Upper lobe of right lung (tissue), 1 donor: ENCODE data around the gene UBE2E1. TPM values are rescaled to one million over a fixed set of nuclear protein-coding genes. Genes with fewer than 3 reads are reported as not detected.
"Not testable (repeated sequence)": the region's sequence is repeated elsewhere in the genome, so short reads cannot be mapped to it uniquely, and the experiment has no call there.

Experiments
- ATAC-seq: fragments of 200-7000 bp; cut with Tn5 transposase; one replicate; pipeline ENCODE4 v1.9.1; 2020; ENCODE audit warnings: mild to moderate bottlenecking, moderate library complexity
- DNase-seq: peaks from one replicate; pipeline ENCODE4 v3.0.0-alpha.2; 2020
- H3K27ac ChIP-seq: fragments of 200-600 bp; one replicate; pipeline ENCODE4 v1.8.0; 2022
- H3K27me3 ChIP-seq: fragments of 200-600 bp; one replicate; pipeline ENCODE4 v1.8.0; 2022; ENCODE audit warnings: mild to moderate bottlenecking
- H3K36me3 ChIP-seq: fragments of 200-600 bp; one replicate; pipeline ENCODE4 v1.8.0; 2022
- H3K4me1 ChIP-seq: fragments of 200-600 bp; one replicate; pipeline ENCODE4 v1.8.0; 2022
- H3K4me3 ChIP-seq: fragments of 200-600 bp; one replicate; pipeline ENCODE4 v1.8.0; 2022; ENCODE audit warnings: mild to moderate bottlenecking
- H3K9me3 ChIP-seq: fragments of 200-600 bp; one replicate; pipeline ENCODE4 v1.8.0; 2022
- CTCF ChIP-seq: fragments of 200-600 bp; IDR thresholded peaks from one replicate; pipeline ENCODE4 v1.8.0; 2022; ENCODE audit warnings: antibody characterized with exemption
- intact Hi-C: fragments of 100-400 bp; cut with DNase I; formaldehyde crosslinking; loops from one replicate; pipeline ENCODE4 v1.11.0; 2022
- total RNA-seq: library from RNA; stranded (reverse); fragmentation: NEBNext Ultra II Directional; extraction: Animal tissue kit (Norgen Biotek cat#: 25700); gene quantifications from one replicate; pipeline ENCODE4 v1.2.1, GENCODE V29; 2021
- donor health status: DM: no; HTN: yes; CAD: no; lungs with severe emphysema.

Gene UBE2E1
- total RNA-seq, 1 donor from 2014 or later = 89.8 TPM

GRCh38 chr3:23837691-23838090 is 31.9 kb downstream of the UBE2E1 start:
- TF ChIP-seq CTCF = no peak
- Histone ChIP-seq H3K27ac (no peak overlapping the region), H3K9me3 (no peaks in the 10 kb centered on the region), H3K27me3 (no peaks in the 10 kb centered on the region), H3K36me3 (no peaks in the 10 kb centered on the region), H3K4me3 (no peak overlapping the region), H3K4me1 (peaks cover 38% of the 10 kb centered on the region)
- DNase-seq = no peak
- ATAC-seq = no peak
- intact Hi-C loops = no loop called here

- intact Hi-C loops = no loop called here
- no peak overlapping the region for H3K4me3 ChIP-seq
- no peaks in the 10 kb centered on the region for H3K9me3 ChIP-seq
- H3K36me3 ChIP-seq = no peaks in the 10 kb centered on the region
- ATAC-seq = peak; percentile 88
- TF ChIP-seq CTCF = no peak
- H3K27ac ChIP-seq = no peak overlapping the region
- H3K4me1 ChIP-seq = peaks cover 34% of the 10 kb centered on the region
- no peak for DNase-seq
- no peaks in the 10 kb centered on the region for H3K27me3 ChIP-seq
These were observed 34.8 kb downstream of the UBE2E1 start for GRCh38 chr3:23840521-23840920.

GRCh38 chr3:23843869-23844268 is 38.1 kb downstream of the UBE2E1 start:
- intact Hi-C loops = no loop called here
- ATAC-seq = no peak
- Histone ChIP-seq H3K9me3 (no peaks in the 10 kb centered on the region), H3K27me3 (no peaks in the 10 kb centered on the region), H3K36me3 (no peaks in the 10 kb centered on the region), H3K4me1 (peaks cover 15% of the 10 kb centered on the region), H3K27ac (no peak overlapping the region), H3K4me3 (no peak overlapping the region)
- no peak for DNase-seq
- no peak for TF ChIP-seq CTCF

GRCh38 chr3:23845326-23846216 is 39.8 kb downstream of the UBE2E1 start:
- no peaks in the 10 kb centered on the region for H3K9me3 ChIP-seq
- ATAC-seq (no peak), DNase-seq (no peak)
- no peaks in the 10 kb centered on the region for H3K27me3 ChIP-seq
- H3K4me1 ChIP-seq = peaks cover 6% of the 10 kb centered on the region
- H3K36me3 ChIP-seq = no peaks in the 10 kb centered on the region
- no peak for TF ChIP-seq CTCF
- H3K27ac ChIP-seq = no peak overlapping the region
- H3K4me3 ChIP-seq = no peak overlapping the region
- intact Hi-C loops = no loop called here

GRCh38 chr3:23849462-23849861 is 43.7 kb downstream of the UBE2E1 start:
- ATAC-seq, H3K4me1 ChIP-seq, H3K36me3 ChIP-seq, DNase-seq, intact Hi-C loops, H3K27me3 ChIP-seq, H3K4me3 ChIP-seq, H3K27ac ChIP-seq, H3K9me3 ChIP-seq: not testable (repeated sequence)

- intact Hi-C loops = no loop called here
- TF ChIP-seq CTCF = no peak
- no peak for ATAC-seq
These were observed 50.5 kb downstream of the UBE2E1 start for GRCh38 chr3:23856286-23856685.

More at GRCh38 chr3:23856286-23856685, 50.5 kb downstream of the UBE2E1 start:
- no peak overlapping the region for H3K27ac ChIP-seq
- H3K4me3 ChIP-seq = no peak overlapping the region
- peaks cover 44% of the 10 kb centered on the region for H3K4me1 ChIP-seq
- no peaks in the 10 kb centered on the region for H3K27me3 ChIP-seq
- no peak for DNase-seq
- H3K9me3 ChIP-seq = no peaks in the 10 kb centered on the region
- H3K36me3 ChIP-seq = no peaks in the 10 kb centered on the region
